Esophagus muscularis mucosa (tissue), 4 donors: ENCODE results near the gene COQ10A. TPM values are rescaled to one million over a fixed set of nuclear protein-coding genes. Genes with fewer than 3 reads are reported as not detected.

Experiments used
- DNase-seq: peaks from one replicate; pipeline ENCODE4 v3.0.0-alpha.2; 2017; ENCODE audit errors: extremely low spot score
- H3K27ac ChIP-seq, 4 donors: fragments of 200-600 bp; sonication (generic); replicated peaks in 1 of 4; 1 replicate in 3 of 4; 2 replicates in 1 of 4; pipeline ENCODE4 v1.5.1; 2016 to 2019; ENCODE audit warnings: mild to moderate bottlenecking in 1 of 4
- H3K27me3 ChIP-seq, 4 donors: fragments of 200-600 bp; sonication (generic); one replicate each; pipeline versions ENCODE4 v1.5.1 to v1.6.0; 2016 to 2019
- H3K36me3 ChIP-seq, 4 donors: fragments of 200-600 bp; sonication (generic); one replicate each; pipeline ENCODE4 v1.5.1; 2016 to 2019
- H3K4me1 ChIP-seq, 4 donors: fragments of 200-600 bp; sonication (generic); one replicate each; pipeline ENCODE4 v1.5.1; 2016 to 2019
- H3K4me3 ChIP-seq, 4 donors: fragments of 200-600 bp; sonication (generic); 1 replicate in 2 of 4; 2 replicates in 2 of 4; pipeline ENCODE4 v1.5.1; 2016 to 2019; ENCODE audit warnings: mild to moderate bottlenecking in 4 of 4, moderate library complexity in 1 of 4
- H3K9me3 ChIP-seq, 4 donors: fragments of 200-600 bp; sonication (generic); 1 replicate in 3 of 4; 2 replicates in 1 of 4; pipeline ENCODE4 v1.5.1; 2016 to 2019
- CTCF ChIP-seq, 3 experiments: fragments of 200-600 bp in 2 of 3; fragments of 450-650 bp in 1 of 3; sonication (generic) in 2 of 3; IDR thresholded peaks; one replicate each; pipeline ENCODE4 v1.5.1; 2017 to 2019; ENCODE audit warnings: antibody characterized with exemption in 3 of 3, mild to moderate bottlenecking in 2 of 3, moderate library complexity in 1 of 3
- EP300 ChIP-seq: sonication (generic); formaldehyde crosslinking; IDR thresholded peaks from one replicate; pipeline ENCODE4 v1.6.1; 2017; ENCODE audit warnings: antibody characterized with exemption
- POLR2A ChIP-seq: fragments of 450-650 bp; IDR thresholded peaks from one replicate; pipeline ENCODE4 v1.6.1; 2017; ENCODE audit warnings: antibody characterized with exemption, moderate library complexity, mild to moderate bottlenecking, low read depth
- POLR2AphosphoS5 ChIP-seq, 2 donors: sonication (generic); formaldehyde crosslinking; IDR thresholded peaks; one replicate each; pipeline ENCODE4 v1.6.1; 2017; ENCODE audit warnings: antibody characterized with exemption in 2 of 2
- WGBS: methylation state at CpG from one replicate; pipeline ENCODE4 v1.1.5; 2018; 5-methylcytosine and 5-hydroxymethylcytosine counted together
- intact Hi-C: fragments of 100-400 bp; cut with DNase I; formaldehyde crosslinking; loops from one replicate; pipeline ENCODE4 v1.15.1; 2023
- total RNA-seq, 4 donors: library from RNA; depleted of rRNA; stranded (reverse); fragments of >200 nt; gene quantifications; one replicate each; pipeline versions ENCODE4 v1.1.0 to v1.2.1, GENCODE V29; 2016

COQ10A gene
- total RNA-seq, 4 donors from 2014 or later = 12.4 to 22.8 (median 15.7) TPM

GRCh38 chr12:56288705-56289387, 22.1 kb downstream of the COQ10A start:
- WGBS = 86% methylated on average over 3 of the region's 3 CpGs
- Histone ChIP-seq H3K27ac (no peak overlapping the region), H3K27me3 (no peaks in the 10 kb centered on the region), H3K9me3 (no peaks in the 10 kb centered on the region), H3K36me3 (peaks cover 17 to 64% (median 42%) of the 10 kb centered on the region in 4 donors), H3K4me3 (no peak overlapping the region), H3K4me1 (peaks cover 32 to 45% (median 41%) of the 10 kb centered on the region in 4 donors)
- no peak for DNase-seq
- TF ChIP-seq POLR2A (no peak), EP300 (no peak), CTCF (IDR thresholded peaks at IDR 0.05) (no peak), POLR2AphosphoS5 (IDR thresholded peaks at IDR 0.05) (no peak)
- intact Hi-C loops = no loop called here

GRCh38 chr12:56293795-56294194, 27.1 kb downstream of the COQ10A start:
- DNase-seq = no peak
- Histone ChIP-seq H3K27me3 (no peaks in the 10 kb centered on the region), H3K4me1 (peaks cover 52 to 77% (median 58%) of the 10 kb centered on the region in 4 donors), H3K36me3 (peaks cover 0 to 40% (median 27%) of the 10 kb centered on the region in 4 donors), H3K4me3 (no peak overlapping the region), H3K27ac (no peak overlapping the region), H3K9me3 (no peaks in the 10 kb centered on the region)
- no peak for TF ChIP-seq POLR2A
- TF ChIP-seq EP300 = no peak
- TF ChIP-seq POLR2AphosphoS5 (IDR thresholded peaks at IDR 0.05) = no peak
- no peak for TF ChIP-seq CTCF (IDR thresholded peaks at IDR 0.05)
- WGBS = 79% methylated on average over 5 of the region's 5 CpGs
- intact Hi-C loops = no loop called here

- Histone ChIP-seq H3K4me3 (no peak overlapping the region), H3K27ac (no peak overlapping the region), H3K36me3 (peaks cover 0 to 21% (median 17%) of the 10 kb centered on the region in 4 donors), H3K9me3 (no peaks in the 10 kb centered on the region), H3K4me1 (peaks cover 58 to 91% (median 76%) of the 10 kb centered on the region in 4 donors), H3K27me3 (no peaks in the 10 kb centered on the region)
- 78% methylated on average over 5 of the region's 5 CpGs for WGBS
- intact Hi-C loops = no loop called here
- TF ChIP-seq POLR2AphosphoS5 (IDR thresholded peaks at IDR 0.05) (no peak), CTCF (IDR thresholded peaks at IDR 0.05) (no peak)
- no peak for DNase-seq
These were observed 29.6 kb downstream of the COQ10A start for GRCh38 chr12:56296295-56296694.

- peaks cover 0 to 13% (median 10%) of the 10 kb centered on the region in 4 donors for H3K36me3 ChIP-seq
- no peaks in the 10 kb centered on the region for H3K27me3 ChIP-seq
- no peaks in the 10 kb centered on the region for H3K9me3 ChIP-seq
- 90% methylated on average over 8 of the region's 8 CpGs for WGBS
- intact Hi-C loops = no loop called here
- H3K27ac ChIP-seq = peak overlapping the region in 1 of 4 donors; percentile 98
- DNase-seq = no peak
- no peak overlapping the region for H3K4me3 ChIP-seq
- H3K4me1 ChIP-seq = peaks cover 59 to 91% (median 75%) of the 10 kb centered on the region in 4 donors
- TF ChIP-seq EP300 (no peak), CTCF (IDR thresholded peaks at IDR 0.05) (no peak), POLR2A (no peak), POLR2AphosphoS5 (IDR thresholded peaks at IDR 0.05) (no peak)
These were observed 30.7 kb downstream of the COQ10A start for GRCh38 chr12:56297400-56297799.
